NB4 (cell line): ENCODE data around the gene P2RX5.

ENCODE experiments used
- CTCF ChIP-seq: IDR thresholded peaks from one replicate; pipeline ENCODE4 v1.5.1; 2012; ENCODE audit warnings: low read depth, low read length
- MYC ChIP-seq: IDR thresholded peaks from 2 replicates; pipeline ENCODE4 v1.6.1; 2011; ENCODE audit warnings: low read depth, low read length
- POLR2A ChIP-seq: IDR thresholded peaks from 2 replicates; pipeline ENCODE4 v1.6.1; 2011; ENCODE audit warnings: mild to moderate bottlenecking; ENCODE audit not compliant: insufficient read length; ENCODE audit errors: extremely low read depth
- TF ChIP-seq, protein P1 (sequence below): IDR thresholded peaks from 2 replicates; pipeline ENCODE4 v1.6.1; 2011; ENCODE audit warnings: low read depth, low read length

- TF ChIP-seq CTCF (no peak), MYC (no peak), POLR2A (no peak)
- TF ChIP-seq, protein P1, sequence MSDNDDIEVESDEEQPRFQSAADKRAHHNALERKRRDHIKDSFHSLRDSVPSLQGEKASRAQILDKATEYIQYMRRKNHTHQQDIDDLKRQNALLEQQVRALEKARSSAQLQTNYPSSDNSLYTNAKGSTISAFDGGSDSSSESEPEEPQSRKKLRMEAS = no peak
These were observed 17.0 kb upstream of the P2RX5 start for GRCh38 chr17:3712811-3713463.
